NCI-H526 treated with DMSO at 0.1 percent for 48 hours (cell line): ENCODE results near the gene TTC31.

Experiments
- DNase-seq: peaks from one replicate; lab custom pipeline; 2025; lab: John Stamatoyannopoulos, UW

TTC31 gene

GRCh38 chr2:74505448-74506246 is 22.8 kb downstream of the TTC31 start:
- no peak for DNase-seq

GRCh38 chr2:74507145-74507925 is 24.5 kb downstream of the TTC31 start, which contains the start of gene PCGF1:
TSS of gene PCGF1 (minus strand) at chr2:74507695. CDS start at chr2:74507668, 27 bp downstream.
- DNase-seq: peak; percentile 94

GRCh38 chr2:74507926-74508520 is 25.1 kb downstream of the TTC31 start:
- no peak for DNase-seq

- DNase-seq: no peak
These were observed 27.4 kb downstream of the TTC31 start for GRCh38 chr2:74510272-74510671.

- no peak for DNase-seq
These were observed 28.5 kb downstream of the TTC31 start for GRCh38 chr2:74511104-74511989.

- no peak for DNase-seq
These were observed 30.1 kb downstream of the TTC31 start for GRCh38 chr2:74512744-74513604.

DNA sequence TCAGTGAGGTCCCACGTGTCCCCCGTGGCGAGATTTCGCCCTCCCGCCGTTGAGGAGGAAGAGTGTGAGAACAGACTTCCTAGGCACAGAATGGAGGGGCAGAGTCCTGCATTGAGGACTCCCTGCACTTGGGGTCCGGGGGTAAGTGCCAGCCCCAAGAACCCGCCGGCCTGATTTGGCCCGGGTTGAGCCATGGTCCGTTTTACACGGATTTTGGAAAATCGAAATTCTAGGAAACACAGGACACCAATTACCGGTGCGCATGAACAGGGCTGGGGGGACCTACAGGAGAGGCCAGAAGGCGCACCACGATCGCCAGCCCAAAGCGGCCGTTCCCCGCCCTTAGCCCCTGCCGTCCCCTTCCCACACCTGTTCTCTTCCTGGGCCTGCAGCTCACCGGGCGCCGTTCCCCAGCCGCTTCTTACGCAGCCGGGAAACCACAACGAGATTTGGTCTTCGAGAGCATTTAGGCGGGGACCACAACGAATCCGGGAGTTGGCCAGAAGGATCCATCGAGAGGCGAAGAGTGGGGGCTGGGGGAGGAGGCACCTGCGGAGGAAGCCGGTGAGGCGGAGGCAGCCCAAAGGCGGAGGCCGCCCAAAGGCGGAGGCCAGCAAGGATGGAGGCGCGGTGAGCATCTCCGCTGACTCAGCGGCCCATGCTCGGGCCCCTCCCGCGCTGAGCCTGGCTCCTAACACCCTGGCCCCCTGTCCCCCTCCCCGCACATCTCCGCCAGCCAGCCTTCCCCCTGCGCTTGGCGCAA is 30.9 kb downstream of the TTC31 start:
- no peak for DNase-seq

GRCh38 chr2:74514368-74515270 is 31.7 kb downstream of the TTC31 start, which contains the start of gene TLX2:
TSS of gene TLX2 (plus strand) at chr2:74514450. CDS start at chr2:74514807, 357 bp downstream.
- DNase-seq: no peak

GRCh38 chr2:74515271-74515980 is 32.5 kb downstream of the TTC31 start:
- no peak for DNase-seq

DNA sequence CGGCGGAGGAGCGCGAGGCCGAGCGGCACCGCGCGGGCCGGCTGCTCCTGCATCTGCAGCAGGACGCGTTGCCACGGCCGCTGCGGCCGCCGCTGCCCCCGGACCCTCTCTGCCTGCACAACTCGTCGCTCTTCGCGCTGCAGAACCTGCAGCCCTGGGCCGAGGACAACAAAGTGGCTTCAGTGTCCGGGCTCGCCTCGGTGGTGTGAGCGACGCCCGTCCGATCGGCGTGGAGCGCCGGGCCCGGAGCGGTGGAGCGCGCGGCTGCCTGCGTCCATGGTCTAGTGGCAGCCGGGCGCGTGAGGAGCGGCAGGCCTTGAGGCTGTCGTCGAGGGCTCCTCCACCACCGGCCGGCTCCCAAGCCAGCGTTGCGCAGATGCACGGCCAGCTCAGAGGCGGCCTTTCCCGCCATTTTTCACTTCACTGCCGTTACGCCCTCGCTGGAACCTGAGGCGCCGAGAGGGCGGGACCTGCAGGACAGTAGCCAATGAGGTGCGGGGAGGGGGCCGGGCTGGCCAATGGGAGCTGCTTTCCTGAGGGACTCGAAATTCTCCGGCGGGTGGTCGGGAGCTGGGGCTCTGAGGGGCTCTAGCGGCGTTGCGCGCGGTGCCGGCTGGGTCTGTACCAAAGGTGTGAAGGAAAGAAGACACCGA is 33.2 kb downstream of the TTC31 start:
- no peak for DNase-seq

DNA sequence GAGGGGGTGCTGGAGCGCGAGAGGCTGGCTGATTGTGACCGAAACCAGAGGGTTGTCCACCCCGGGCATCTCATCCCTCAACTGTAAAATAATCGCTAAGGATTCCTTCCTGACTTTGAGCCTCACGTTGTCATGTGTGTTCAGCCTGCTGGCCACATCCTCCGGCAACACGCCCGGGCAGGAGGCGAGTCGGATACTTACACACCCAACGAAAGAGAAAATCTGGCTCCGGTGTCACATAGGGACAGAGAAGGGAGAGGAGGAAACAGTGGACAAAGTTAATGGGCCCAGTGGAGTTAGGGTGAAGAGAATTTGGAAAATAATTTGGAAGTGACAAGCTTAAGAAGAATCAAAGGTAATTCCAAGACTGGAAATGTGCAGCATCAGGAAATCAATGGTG is 33.8 kb downstream of the TTC31 start:
- no peak for DNase-seq

DNA sequence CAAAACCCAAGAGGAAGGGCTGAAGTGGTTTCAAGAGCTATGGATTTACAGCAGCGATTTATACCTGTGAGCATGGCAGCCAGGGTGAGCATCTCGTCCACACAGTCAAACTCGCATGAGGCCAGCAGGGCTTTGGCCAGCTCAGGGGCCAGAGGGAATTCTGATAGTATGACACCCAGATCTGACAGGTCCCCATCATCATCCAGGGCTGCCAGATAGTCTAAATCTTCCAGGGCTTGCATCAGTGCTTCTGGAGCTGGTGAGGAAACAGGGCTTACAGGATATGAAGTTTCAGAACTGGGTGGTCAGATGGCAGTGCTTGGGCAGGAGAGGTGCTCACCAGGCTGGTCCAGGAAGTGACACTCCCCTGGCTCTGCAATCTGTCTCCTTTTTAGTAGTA is 39.6 kb downstream of the TTC31 start:
- DNase-seq: no peak

DNA sequence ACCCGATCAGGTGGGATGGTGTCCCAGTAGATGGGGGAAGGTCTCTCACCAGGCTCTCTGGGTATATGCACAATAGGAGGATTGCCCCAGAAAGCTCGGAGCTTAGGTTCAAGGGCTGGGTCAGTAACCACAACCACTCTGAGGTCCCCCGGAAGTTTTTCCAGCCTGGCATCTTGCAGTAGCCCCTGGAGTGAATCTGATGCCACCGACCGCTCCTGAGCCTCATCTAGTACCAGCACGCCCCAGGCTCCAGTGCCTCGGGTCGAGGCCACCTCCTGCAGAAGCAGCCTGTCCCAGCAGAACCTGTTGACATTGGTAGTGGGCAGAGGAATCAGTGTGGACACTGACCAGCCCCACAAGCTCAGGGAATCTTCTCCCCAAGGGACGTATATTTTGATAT is 41.1 kb downstream of the TTC31 start:
- DNase-seq: no peak

GRCh38 chr2:74524955-74525716 is 42.3 kb downstream of the TTC31 start:
- no peak for DNase-seq

DNA sequence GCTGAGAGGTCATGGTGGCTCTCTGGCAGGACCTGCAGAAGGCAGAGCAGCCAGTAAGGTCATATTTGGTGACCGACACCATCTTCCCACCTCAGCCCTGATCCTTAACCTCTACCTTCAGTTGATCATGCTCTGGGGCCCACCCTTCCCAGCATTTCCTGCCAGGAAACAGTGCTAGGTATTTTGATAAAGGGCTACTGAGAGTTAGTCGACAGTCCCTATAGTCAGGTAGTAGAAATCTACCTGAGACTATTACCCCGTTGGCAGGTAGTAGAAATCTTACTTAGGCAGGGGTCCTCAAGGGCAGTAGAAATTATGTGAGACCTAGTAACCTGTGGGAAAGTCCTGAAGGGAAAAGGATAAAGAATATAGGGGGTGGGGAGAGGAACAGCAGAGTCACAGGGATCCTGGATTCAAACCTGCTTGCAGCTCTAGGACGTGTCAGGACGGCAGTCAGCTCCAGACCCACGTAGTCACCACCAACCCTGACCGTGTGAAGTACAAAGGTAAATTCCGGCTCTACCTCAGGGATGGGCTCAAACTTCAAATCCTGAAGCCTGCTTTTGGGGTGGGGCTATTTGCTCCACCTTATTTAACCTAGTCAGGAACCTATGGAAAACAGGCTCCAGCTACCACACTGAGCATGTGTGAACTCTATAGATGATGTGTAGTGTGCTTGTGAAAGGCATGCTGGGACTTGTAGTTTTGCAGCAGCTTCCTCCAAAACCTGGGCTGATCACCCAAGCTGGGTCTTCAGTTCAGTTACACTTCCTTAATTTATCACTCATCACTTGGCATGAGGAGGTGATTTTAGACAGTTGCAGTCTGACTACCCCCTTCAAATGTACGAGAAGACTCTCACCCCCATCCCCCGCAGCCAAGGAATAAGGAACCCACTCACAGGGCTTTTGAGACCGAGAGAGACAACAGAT is 43.1 kb downstream of the TTC31 start, which contains the start of gene DQX1:
TSS of gene DQX1 (minus strand) at position 515 of the 932 bp plus-strand sequence. CDS start at position 13, 502 bp downstream.
- DNase-seq: no peak
